ENCODE results near the gene UBB.

The UBB gene

GRCh38 chr17:16380640-16381495 is at the start of gene UBB:
Gene UBB, plus strand, starts transcription at chr17:16381091. Its CDS starts 817 bp downstream, at chr17:16381908.
- peak; percentile 72 for DNase-seq

GRCh38 chr17:16338391-16338790 is 42.5 kb upstream of the UBB start:
- DNase-seq = no peak

- no peak for DNase-seq
Observed at GRCh38 chr17:16339402-16339801, 41.5 kb upstream of the UBB start.

GRCh38 chr17:16339959-16340358 is 40.9 kb upstream of the UBB start:
- DNase-seq = no peak

- no peak for DNase-seq
Observed at GRCh38 chr17:16342979-16343378, 37.9 kb upstream of the UBB start.

GRCh38 chr17:16343569-16343968 is 37.3 kb upstream of the UBB start:
- DNase-seq = no peak

- DNase-seq = no peak
Observed at GRCh38 chr17:16345565-16345964, 35.3 kb upstream of the UBB start.

GRCh38 chr17:16346721-16347271 is 34.1 kb upstream of the UBB start:
- DNase-seq = no peak

GRCh38 chr17:16348586-16348985 is 32.3 kb upstream of the UBB start:
- no peak for DNase-seq

- DNase-seq = no peak
Observed at GRCh38 chr17:16349431-16349830, 31.5 kb upstream of the UBB start.

GRCh38 chr17:16351831-16352230 is 29.1 kb upstream of the UBB start:
- DNase-seq = no peak

- DNase-seq = no peak
Observed at GRCh38 chr17:16352303-16352666, 28.6 kb upstream of the UBB start.

- no peak for DNase-seq
Observed at GRCh38 chr17:16352667-16353316, 28.1 kb upstream of the UBB start.

GRCh38 chr17:16353317-16354174 is 27.3 kb upstream of the UBB start, which contains the start of gene CENPV:
Gene CENPV, minus strand, starts transcription at chr17:16353469. Its CDS starts 33 bp downstream, at chr17:16353436.
- DNase-seq = no peak

- no peak for DNase-seq
Observed at GRCh38 chr17:16354585-16354984, 26.3 kb upstream of the UBB start.

GRCh38 chr17:16358394-16358793 is 22.5 kb upstream of the UBB start:
- DNase-seq = no peak

- no peak for DNase-seq
Observed at GRCh38 chr17:16361874-16362273, 19.0 kb upstream of the UBB start.

- DNase-seq = no peak
Observed at GRCh38 chr17:16363749-16364536, 16.9 kb upstream of the UBB start.

GRCh38 chr17:16364625-16365024 is 16.3 kb upstream of the UBB start:
- no peak for DNase-seq

GRCh38 chr17:16371742-16372141 is 9.1 kb upstream of the UBB start:
- DNase-seq = no peak

- no peak for DNase-seq
Observed at GRCh38 chr17:16374146-16374938, 6.5 kb upstream of the UBB start.
